Stimulated activated CD4-positive, alpha-beta T cell treated with anti-CD3 and anti-CD28 coated beads, Interleukin-4, amount 100 ng/mL, for 48 hours (primary cell): ENCODE measurements around the gene DHRS3.

Experiments used
- DNase-seq, 2 donors: peaks; one replicate each; pipeline ENCODE4 v3.0.0-alpha.2; 2020; ENCODE audit warnings: low read depth in 2 of 2

The DHRS3 gene

DNA sequence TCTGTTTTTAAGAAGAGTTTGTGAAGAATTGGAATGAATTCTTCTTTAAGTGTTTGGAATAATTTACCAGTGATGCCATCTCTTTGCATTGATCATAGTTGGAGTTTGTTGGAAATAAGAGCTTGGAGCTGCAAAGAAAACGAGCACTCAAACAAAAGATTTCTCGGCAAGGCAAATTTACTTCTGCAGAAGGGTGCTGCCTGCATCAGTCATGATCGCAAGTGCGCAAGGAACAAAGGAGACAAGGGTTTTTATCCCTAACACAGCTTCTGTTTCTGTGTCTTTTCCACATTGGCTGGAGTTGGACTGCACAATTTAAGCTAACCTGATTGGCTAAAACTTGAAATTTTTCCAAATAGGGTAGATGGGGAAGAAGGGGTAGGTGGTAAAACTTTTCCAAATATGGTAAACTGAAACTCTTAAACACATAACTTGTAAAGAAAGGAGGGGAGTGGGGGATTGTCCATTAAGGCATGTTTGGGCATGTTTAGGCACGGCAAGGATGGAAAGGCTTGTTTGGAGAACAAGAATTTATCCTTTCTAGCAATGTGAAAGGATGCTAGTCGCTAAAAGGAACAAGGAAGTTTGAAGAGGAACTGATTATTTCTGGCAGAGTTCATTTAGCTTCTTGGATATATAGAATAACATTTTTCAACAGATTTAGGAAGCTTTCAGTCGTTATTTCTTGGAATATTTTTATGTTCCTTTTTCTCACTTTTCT is 22.4 kb upstream of the DHRS3 start:
- no peak for DNase-seq

DNA sequence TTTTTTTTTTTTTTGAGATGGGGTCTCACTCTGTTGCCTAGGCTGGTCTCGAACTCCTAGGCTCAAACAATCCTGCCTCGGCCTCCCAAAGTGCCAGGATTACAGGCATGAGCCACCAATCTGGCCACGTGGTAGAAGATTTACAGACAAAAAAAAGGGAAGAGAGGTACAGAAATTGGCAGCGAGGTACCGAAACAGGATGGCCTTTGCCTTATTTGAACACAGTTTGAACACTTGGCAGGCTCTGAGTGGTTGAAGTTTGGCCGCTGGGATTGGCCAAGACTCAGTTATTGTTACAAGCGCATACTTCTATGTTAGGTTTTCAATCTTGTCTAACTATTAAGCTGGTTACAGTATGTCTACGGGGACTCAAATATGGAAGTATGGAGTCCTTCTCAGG is 19.7 kb upstream of the DHRS3 start:
- DNase-seq, result no peak

DNA sequence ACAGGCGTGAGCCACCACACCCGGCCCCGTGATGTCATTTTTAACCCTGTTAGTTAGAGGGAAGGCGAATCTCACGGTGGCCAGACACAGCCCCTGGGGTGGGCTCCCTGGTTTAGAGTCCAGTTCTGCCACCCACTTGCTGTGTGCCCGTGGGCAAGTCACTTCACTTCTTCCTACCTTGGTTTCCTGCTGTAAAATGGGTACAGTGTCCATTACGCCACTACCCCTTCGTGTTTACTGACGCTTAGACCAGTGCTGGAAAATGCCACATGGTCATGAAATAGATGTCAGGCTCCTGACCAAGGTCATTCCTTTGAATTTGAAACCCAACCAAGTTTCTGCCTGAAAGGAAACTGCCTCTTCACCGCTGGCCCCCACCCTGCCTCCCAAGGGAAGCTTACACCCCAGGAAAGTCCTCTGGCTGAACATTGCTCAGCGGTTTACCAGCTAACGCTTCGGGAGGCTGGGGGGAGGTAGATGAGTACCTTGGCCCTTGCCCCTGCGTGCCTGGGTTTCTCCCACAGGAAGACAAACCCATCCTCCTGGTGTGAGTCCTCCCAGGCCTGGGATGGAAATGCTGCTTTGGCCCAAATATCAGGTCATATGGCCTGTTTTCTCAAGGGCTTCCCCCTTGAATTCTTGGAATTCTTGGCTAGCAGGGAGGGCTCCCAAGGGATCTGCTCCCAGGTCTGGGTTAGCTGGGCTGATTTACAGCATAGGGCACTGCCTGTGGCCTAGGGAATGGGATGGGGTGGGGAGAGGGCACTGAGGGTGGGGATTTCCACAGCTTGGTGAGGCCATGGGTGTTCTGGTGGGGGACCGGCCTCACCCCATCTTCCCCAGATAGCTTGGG is 18.3 kb upstream of the DHRS3 start:
- no peak for DNase-seq

DNA sequence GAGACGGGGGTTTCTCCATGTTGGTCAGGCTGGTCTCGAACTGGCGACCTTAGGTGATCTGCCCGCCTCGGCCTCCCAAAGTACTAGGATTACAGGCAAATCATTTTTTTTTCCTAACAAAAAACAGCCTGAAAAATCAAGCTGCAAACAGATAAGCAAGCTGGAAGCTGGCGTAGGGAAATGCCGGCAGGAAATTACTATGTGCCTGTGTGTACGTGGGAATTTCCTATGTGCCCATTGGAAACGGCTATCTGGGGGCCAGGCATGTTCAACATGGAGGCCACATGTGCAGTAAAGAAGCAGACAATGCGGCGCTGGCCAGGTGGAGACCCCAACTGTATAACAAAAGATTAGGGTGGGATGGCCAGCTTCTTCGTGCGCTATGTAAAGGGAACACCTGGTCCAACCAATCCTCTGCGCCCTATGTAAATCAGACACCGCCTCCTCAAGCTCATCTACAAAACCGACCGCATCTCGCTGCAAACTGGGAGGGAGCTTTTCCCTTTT is 16.7 kb upstream of the DHRS3 start:
- no peak for DNase-seq

DNA sequence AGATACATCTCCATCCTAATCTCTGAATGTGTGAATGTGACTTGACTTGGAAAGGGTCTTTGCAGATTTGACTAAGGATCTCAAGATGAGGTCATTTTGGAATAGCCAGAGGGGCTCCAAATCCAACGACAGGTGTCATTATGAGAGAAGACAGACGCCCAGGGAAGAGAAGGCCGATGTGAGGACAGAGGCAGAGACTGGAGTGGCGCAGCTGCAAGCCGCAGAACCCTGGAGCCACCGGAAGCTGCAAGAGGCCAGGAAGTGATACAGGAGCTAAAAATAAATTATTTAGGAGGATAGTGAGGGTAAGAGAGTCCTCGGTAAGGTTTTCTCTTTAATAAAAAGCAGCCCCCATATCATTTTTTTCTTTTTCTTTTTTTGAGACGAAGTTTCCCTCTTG is 16.1 kb upstream of the DHRS3 start:
- DNase-seq, result no peak

DNA sequence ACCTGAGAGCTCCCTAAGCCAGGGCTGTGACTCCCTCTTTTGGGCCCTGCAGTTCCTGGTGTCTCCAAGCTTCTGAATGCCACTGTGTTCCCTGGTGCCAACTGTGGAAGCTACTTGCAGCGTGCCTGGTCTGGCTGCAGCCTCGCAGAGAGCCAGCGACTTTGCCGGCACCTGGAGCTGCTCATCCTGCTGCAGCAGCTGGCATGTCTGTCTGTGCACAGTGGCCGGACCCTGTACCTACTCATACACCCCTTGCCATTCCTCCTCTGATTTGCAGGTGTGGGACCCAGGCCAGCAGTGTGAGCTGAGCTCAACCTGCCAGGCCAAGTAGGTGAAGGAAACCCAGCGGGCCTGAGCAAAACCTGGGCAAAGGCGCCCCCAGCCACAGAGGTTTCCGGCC is 13.6 kb upstream of the DHRS3 start:
- no peak for DNase-seq

DNA sequence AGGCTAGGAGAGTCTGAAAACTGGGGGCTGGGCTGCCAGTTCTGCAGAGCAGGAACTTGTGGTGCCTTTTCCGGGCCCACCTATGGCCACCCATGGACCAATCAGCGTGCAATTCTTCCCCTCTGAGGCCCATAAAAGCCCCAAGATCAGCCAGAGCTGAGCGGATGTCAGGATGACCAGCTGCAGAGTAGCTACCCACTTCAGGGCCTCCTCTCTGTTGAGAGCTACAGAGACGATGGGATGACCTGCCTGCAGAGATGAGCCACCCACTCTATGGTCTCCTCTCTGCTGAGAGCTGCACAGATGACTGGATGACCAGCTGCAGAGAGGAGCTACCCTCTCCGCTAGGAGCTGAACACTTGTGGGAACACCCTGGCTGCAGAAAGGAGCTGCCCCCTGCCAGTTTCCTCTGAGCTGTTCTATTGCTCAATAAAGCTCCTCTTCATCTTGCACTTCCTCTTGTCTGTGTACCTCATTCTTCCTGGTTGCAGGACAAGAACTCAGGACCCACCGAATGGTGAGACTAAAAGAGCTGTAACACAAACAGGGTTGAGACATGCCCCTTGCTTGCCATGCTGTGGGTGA is 13.0 kb upstream of the DHRS3 start:
- DNase-seq, result no peak

DNA sequence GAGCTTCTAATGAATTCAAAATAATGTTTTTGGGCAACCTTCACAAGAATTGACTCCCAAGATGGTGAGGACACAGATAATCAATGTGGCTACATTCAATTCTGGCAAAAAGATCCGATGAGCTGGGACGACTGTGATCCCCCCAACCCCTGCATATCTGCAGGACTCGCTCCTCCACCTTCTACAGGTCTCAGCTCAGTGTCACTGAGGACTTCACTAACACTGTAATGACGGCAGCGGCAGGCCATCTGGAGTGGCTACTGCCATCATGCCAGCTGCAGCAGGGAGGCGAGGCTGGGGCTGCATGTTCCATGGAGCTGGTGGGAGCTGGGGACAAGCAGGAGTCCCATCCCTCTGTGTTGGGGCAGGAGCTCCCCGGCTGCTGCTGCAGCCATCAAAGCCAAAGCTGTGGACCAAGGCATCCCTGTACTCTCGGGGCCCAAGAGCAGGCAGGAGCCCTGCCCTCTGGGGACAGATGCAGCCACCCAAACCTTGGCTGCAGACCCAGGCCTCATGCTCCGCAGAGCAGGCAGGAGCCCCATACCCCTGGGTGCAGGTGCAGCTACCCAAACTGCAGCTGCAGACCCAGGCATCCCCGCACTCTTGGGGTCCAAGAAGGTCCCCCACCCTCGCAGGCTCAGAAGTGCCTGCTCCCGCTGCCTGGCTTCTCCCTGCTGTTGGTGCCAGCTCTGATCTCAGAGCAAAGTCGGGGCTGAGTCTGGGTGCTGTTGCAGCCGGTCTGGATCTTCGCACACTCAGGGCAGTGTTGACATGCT is 12.2 kb upstream of the DHRS3 start:
- no peak for DNase-seq

DNA sequence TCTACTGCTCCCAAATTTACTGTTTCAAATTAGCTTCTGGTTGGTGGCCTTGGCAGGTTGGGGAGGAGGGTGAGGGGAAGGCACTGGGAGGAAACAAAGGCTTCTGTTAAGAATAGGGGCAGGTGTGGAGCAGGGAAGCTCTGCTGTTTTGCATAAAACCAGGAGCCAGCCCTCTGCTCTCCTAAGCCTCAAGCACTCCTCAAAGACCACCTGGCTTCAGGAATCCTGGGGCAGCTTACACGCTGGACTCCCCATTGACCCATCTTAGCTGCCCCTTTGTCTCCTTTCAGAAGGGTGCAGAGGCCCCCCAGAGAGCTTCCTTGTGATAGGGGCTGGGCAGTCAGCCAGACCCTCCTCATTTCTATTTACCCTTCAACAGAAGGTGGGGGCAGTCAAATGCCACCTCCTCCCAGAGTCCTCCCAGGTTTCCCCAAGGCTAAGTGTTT is 11.5 kb upstream of the DHRS3 start:
- no peak for DNase-seq

DNA sequence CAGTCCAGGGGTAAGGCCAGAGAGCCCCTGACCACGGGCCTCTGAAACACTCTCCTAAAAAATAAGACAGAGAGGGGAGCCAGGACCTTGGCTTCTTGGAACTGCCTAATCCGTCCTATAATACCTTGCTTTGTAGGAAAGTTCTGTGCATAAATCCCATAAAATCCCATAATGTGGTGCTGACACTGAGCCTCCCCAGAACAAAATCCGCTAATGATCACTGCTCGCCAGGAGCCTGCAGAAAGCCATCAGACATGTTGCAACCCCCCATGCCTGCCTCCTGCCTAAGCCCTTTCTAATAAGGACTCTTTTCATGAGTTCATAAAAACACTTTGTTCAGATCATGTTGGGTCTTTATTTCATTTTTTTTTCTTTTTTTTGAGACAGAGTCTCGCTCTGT is 9.3 kb upstream of the DHRS3 start:
- no peak for DNase-seq

DNA sequence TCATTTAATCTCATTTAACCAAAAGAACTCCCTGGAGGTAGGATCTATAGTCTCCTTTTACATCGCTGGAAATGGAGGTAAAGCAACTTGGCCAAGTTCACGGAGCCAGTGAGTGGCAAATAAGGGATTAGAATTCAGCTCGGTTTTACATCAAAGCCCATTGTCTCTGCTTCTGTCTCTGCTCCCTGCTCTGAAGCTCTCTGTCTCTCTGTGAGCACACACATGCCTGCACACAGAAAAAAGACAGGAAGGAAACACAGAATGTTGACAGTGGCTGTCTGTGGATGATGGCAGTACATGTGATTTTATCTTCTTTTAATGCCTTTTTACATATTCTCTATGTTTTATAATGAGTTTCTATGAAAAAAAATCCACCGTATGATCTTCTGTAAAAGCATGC is 8.9 kb upstream of the DHRS3 start:
- DNase-seq, result no peak

DNA sequence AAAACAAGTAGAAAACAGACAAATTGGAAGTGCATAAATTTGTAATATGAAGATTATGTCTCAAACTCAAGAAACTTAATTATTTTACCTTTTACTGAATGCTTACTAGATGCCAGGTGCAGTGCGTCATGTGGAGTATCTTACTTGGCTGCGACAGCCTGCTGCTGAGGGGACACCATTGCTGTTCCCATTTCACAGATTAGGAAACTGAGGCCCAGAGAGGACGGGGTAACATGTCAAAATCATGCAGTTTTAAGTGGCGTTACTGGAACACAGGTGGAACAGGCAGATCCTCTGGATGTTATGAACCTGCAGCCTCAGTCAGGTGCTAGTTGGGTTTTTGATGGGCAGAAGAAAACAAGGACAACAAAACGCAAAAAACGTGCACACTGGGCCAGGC is 7.3 kb upstream of the DHRS3 start:
- DNase-seq, result no peak

DNA sequence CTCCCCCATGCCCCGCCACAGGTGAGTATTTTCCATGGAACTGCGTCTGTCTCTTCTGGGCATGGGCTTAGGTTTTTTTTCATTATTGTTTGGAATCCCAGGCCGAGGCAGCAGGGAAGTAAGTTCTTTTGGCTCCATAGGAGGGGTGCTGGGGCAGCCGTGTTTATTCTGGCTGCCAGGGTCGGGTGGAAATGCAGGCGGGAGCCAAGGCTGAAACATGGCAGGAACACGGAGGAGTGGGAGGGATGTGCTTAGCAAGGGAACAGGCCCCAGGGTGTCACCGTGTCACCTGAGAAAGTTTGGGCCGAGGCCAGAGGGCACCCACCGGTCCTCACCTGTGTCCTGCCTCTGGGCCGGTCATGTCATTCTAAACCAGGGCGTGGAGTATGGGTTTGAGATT is 4.5 kb upstream of the DHRS3 start:
- no peak for DNase-seq

DNA sequence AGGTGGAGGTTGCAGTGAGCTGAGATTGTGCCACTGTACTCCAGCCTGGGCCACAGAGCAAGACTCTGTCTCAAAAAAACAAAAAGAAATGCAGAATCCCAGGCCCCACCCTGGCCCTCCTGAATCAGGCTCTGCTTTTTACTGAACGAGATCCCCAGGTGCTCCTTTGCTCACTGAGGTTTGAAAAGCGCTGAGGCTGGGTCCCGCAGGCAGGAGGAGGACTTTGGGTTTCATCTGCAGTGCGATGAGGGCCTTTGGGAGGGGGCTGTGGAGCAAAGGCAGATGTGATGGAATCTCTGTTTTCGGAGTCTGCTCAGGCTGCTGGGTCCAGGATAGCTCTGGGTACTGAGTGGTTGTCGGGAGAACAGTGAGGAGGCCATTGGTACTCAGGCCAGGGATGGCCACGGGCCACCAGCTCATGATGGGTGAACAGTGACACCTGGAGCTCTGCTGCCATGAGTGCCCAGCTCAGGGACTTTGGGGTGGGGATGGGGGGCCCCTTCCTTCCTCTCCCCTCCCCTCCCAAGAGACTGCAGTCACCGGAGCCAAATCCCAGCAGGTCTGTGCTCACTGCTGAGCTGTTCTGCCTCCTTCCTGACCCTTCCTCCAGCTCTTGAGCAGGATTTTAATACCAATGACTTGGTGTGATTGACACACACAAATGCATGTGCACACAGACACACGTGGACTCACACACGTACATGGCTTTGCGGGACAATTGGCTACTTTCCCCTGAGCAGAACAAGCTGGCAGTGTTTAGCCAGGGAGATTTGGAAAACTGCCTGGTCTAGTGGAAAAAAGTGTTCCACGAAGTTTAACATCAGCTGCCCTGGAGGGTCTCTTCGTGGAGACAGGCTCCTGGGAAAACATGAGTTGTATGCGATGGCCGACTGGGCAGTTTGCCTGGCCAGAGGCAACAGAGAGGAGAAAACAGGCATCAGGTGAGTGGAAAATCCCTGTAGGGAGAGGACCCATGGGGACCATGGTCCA is 3.6 kb upstream of the DHRS3 start:
- no peak for DNase-seq

DNA sequence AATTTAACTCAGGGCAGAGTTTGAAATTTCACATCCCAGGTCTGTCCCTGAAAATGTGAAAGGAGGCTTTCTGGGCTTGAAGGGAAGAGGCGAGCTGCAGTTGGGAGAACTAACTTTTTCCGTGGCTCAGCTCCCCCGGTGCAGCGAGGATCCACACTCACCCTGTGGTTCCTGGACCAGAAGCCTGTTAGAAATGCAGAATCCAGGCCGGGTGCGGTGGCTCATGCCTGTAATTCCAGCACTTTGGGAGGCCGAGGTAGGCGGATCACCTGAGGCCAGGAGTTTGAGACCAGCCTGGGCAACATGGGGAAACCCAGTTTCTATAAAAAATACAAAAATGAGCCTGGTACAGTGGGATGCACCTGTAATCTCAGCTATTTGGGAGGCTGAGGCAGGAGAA is 2.9 kb upstream of the DHRS3 start:
- DNase-seq, result no peak

DNA sequence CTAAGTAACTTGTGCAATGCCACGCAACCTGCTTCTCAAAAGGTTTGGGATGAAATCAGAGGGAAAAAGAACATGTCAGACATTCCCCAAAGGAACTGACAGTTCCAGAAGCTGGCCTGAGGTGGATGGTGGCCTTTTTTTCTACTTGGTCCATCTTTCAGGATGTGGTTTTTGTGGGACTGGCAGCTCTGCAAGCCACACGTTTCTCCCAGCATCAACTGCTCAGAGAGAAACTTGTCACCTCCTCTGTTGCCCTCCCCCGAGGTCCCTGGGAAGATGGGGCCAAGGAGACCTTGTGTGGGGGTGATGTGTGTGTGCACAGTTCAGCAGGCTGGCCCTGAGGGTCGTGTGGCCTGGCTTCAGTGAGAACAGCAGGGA is 2.5 kb upstream of the DHRS3 start:
- no peak for DNase-seq

DNA sequence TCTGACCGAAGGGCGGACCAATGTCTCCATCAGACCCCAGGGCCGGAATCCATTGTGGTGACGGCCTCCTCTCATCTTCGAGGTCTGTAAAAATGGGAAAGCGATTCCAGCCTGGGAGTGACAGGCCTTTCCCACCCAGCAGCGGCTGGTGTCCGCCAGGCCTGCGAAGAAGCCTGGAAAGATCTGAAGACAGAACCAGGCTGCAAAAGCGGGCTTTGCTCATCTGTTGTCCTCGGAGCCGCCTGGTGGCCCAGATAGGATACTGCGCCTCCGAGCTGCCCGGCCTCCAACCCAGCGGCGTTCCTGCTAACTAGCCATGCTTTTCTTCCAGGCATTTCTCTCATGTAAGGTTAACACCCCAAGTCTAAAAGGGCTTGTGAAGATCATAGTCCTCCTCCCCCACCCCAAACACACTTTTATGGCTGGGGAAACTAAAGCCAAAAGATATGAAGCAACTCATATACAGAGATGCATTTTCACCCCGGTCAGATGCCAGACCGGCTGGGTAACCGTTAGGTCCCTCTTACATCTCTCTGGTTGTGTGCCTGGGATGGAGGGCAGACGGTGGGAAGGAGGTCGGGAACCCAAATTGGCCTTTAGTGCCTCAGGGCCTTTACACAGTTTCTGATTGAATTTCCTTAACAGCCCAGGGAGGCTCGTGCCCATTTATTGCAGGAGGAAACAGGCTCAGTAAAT is 1.9 kb upstream of the DHRS3 start:
- peak; percentile 68 to 70 for DNase-seq

DNA sequence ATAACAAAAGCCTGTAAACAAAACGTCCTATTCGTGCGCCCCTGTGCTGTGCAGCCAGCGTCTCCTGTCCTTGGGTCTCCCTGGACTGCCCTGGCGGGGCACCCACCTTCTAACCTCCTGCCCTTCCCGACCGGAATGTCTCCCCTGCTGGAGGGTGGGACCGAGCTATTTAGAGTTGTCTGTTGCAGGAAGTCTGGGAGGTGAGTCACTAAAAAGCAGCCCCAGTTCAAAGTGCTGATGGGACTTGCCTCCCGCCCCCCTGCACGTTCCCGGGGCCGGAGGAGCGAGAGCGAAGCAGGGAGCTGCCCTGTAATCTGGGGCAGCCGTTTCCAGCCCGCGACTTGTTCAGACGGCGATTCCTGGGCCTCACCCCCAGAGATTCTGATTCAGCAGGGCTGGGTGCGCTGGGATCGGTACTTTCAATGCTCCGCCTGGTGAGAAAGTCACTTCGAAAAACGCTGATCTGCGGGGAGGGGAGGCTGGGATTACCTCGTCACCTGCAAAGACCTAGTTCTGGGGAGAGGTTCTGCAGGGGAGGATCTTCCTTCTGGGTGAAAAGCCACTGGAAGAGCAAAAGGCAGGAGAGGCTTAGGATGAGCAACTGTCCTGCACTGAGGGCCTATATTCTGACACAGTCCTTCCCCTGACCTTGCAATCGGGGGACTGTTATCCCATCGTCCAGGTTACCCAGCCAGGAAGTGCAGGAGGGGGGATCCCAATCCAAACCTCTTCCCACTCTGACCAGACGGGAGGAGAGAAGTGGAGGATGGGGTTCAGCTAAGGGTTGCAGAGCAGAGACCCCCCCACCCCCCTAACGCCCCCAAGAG is 1.2 kb upstream of the DHRS3 start:
- peak; percentile 54 to 73 for DNase-seq

DNA sequence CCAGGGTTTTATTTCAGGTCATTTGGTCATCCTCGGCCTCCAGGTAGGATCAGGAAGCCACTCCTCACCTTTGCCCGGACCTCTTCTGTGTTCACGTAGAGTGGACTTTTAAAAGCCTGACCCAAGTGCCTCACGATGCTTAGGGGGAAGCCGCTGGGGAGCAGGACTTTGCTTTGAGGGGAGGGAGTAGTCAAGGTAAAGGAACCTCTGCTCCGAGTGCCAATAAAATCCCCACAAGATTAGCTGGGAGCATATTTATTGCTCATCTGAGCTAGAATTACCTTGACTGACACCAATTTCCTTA is 603 bp upstream of the DHRS3 start:
- DNase-seq, result no peak

DNA sequence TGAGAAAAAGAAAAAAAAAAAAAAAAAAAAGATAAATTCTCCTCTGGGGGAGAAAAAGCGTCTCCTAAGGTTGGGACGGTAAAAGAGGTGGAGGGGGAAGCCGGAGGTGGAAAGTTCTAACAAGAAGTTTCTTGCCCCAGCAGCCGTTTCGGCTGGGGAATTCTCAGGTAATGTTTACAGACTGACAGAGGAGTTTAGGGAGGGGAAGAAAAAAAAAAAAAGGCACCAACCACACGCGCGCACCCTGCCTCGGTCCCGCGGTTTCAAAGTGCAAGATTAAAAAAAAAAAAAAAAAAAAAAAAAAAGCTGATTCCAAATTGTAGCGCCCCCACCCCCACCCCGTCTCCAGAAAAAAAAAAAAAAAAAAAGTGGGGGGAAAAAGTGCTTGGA is 504 bp downstream of the DHRS3 start:
- DNase-seq, result no peak
